NCI-H1930 (cell line): ENCODE measurements around the gene GRM8.

ENCODE experiments used
- DNase-seq, 2 experiments: peaks; one replicate each; lab custom pipeline; 2025; lab: John Stamatoyannopoulos, UW

The GRM8 gene

GRCh38 chr7:126524967-126525366 is 727.8 kb downstream of the GRM8 start:
- no peak for DNase-seq

GRCh38 chr7:126511046-126511445 is 741.7 kb downstream of the GRM8 start:
- DNase-seq = no peak

- DNase-seq = no peak
Observed at GRCh38 chr7:126501617-126502016, 751.1 kb downstream of the GRM8 start.

- DNase-seq = no peak
Observed at GRCh38 chr7:126499481-126499880, 753.3 kb downstream of the GRM8 start.

GRCh38 chr7:126495733-126496132 is 757.0 kb downstream of the GRM8 start:
- DNase-seq = no peak

- DNase-seq = no peak
Observed at GRCh38 chr7:126495001-126495400, 757.7 kb downstream of the GRM8 start.

- DNase-seq = no peak
Observed at GRCh38 chr7:126493801-126494200, 758.9 kb downstream of the GRM8 start.

- DNase-seq = no peak
Observed at GRCh38 chr7:126489874-126490273, 762.9 kb downstream of the GRM8 start.

- DNase-seq = no peak
Observed at GRCh38 chr7:126487728-126488442, 764.9 kb downstream of the GRM8 start.

GRCh38 chr7:126486806-126487205 is 765.9 kb downstream of the GRM8 start:
- DNase-seq = no peak

GRCh38 chr7:126485791-126486190 is 767.0 kb downstream of the GRM8 start:
- DNase-seq = no peak

GRCh38 chr7:126483972-126484371 is 768.8 kb downstream of the GRM8 start:
- DNase-seq = peak; percentile 29 to 41

GRCh38 chr7:126472825-126473224 is 779.9 kb downstream of the GRM8 start:
- DNase-seq = no peak

- DNase-seq = no peak
Observed at GRCh38 chr7:126462405-126462804, 790.3 kb downstream of the GRM8 start.

GRCh38 chr7:126460664-126461063 is 792.1 kb downstream of the GRM8 start:
- DNase-seq = no peak

GRCh38 chr7:126453104-126453503 is 799.6 kb downstream of the GRM8 start:
- no peak for DNase-seq

GRCh38 chr7:126450269-126450671 is 802.5 kb downstream of the GRM8 start:
- DNase-seq = no peak

GRCh38 chr7:126449611-126450268 is 803.0 kb downstream of the GRM8 start:
- DNase-seq = no peak

GRCh38 chr7:126447984-126448383 is 804.8 kb downstream of the GRM8 start:
- DNase-seq = no peak

GRCh38 chr7:126445991-126446390 is 806.8 kb downstream of the GRM8 start:
- no peak for DNase-seq

- DNase-seq = no peak
Observed at GRCh38 chr7:126443951-126444350, 808.8 kb downstream of the GRM8 start.

GRCh38 chr7:126442908-126443307 is 809.8 kb downstream of the GRM8 start:
- no peak for DNase-seq

- no peak for DNase-seq
Observed at GRCh38 chr7:126441745-126442144, 811.0 kb downstream of the GRM8 start.

GRCh38 chr7:126440542-126440941 is 812.2 kb downstream of the GRM8 start:
- DNase-seq = no peak
